HG03025 (cell line): ENCODE data around the gene NEK10.

ENCODE experiments used
- ATAC-seq: cut with Tn5 transposase; IDR thresholded peaks from one replicate; pipeline ENCODE4 v1.9.1; 2021; ENCODE audit warnings: mild to moderate bottlenecking, moderate library complexity; ENCODE audit not compliant: unreplicated experiment, low FRiP score

The NEK10 gene

DNA sequence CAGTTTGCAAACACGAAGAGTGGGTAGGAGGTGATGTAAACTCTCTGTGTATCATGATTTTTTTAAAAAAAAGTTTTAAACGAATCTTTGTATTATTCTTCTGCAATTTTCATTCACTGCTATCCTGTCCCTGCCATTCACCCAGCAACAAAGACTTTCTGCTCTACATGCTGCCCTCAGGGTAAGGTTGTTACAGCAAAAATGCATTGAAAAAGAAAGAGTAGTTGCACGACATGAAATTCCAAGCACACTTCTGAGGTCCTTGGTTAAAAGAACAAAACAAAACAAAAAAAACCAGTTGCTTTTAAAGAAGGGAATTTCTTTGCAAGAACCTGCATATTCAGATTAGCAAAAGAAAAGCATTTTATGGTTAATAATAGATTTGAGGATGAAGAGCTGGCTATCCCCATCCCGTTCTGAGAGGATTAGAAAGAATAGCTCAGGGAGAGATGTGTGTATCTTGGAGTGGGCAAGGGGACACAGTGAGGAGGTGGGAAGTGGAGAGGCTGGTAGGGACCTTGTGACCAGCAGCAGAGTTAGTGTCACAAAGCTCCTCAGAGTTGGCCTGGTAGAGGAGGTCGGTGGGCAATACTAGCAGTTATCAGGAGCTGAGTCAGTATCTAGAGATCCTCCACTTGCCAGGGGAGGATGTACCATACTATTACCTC is 290.8 kb downstream of the NEK10 start:
- no peak for ATAC-seq

- no peak for ATAC-seq
Measured at GRCh38 chr3:27076815-27077630, 292.2 kb downstream of the NEK10 start.

- no peak for ATAC-seq
Measured at GRCh38 chr3:27074914-27075313, 294.3 kb downstream of the NEK10 start.

DNA sequence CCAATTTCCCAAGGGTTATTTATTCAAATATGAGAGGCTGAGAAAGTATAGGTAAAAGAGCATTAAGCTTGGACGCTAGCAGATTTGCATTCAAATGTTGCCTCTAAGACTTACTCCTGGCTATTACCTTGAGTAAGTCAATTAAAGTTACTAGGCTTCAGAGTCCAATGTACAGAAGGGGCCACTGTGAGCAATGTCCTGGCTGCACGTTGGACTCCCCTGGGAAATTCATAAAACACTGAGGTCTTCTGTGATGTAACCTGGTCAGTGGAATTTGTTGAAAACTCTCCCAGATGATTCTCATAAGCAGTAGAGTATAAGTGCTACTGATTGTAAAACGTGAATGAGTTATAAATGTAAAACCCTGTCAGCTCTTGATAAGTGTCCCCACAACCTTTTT is 295.3 kb downstream of the NEK10 start:
- no peak for ATAC-seq

DNA sequence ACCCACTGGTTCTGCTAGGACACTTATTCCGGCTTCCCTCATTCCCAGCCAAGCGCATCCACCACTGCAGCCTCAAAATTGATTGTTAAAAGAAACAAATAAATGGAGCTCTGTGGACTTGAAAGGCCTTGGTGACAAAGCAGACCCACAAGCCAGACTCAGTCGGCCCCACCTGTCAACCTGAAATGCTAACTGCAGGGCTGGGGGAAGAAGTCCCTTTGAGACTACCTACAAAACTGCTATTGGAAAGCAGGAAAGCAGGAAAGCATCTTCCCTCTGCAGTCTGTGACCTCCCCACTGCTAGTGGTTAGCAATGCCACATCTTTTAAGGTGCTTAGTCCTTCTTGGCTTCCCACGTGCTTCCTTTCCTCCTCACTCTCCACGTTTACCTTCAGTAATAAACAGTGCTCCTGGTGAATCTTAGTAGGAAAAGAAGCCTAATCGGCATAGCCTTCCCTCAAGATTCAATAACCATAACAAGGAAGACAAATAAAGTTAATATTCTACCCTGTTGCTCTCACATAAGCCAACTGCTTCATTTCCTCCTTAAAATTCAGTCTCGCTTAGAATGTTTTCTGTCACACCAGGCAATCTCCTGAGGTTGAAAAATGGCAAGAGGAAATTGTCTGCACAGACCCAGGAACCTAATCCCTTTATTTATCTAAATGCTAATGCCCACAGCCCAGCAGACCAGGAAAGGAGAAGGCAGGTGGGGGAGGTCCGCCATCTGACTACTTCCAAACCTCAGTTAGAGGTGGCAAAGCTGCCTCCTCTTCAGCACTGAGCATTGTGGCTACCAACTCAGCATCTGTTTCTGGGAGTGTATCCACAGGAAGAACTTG is 296.2 kb downstream of the NEK10 start:
- ATAC-seq = no peak

GRCh38 chr3:27060336-27060735 is 308.8 kb downstream of the NEK10 start:
- no peak for ATAC-seq
